H9 (cell line): ENCODE results near the gene SDF2. TPM values are rescaled to one million over a fixed set of nuclear protein-coding genes. Genes with fewer than 3 reads are reported as not detected.
A peak's percentile ranks its signal among the peaks of the same experiment; 100 is the strongest.

Experiments
- DNase-seq: peaks from one replicate; pipeline ENCODE4 v3.0.0-alpha.2; 2017
- H2AFZ ChIP-seq: one replicate; pipeline ENCODE4 v1.6.1; 2013; ENCODE audit warnings: mild to moderate bottlenecking, low read length, control low read depth, moderate library complexity
- H2AK5ac ChIP-seq: 2 replicates; pipeline ENCODE4 v1.6.1; 2013; ENCODE audit warnings: low read length, control low read depth, mixed read lengths; ENCODE audit not compliant: insufficient read length
- H2BK120ac ChIP-seq: one replicate; pipeline ENCODE4 v1.6.1; 2013; ENCODE audit warnings: low read depth, mild to moderate bottlenecking, low read length, control low read depth, inconsistent platforms; ENCODE audit not compliant: poor library complexity, severe bottlenecking
- H2BK12ac ChIP-seq: 2 replicates; pipeline ENCODE4 v1.6.1; 2013; ENCODE audit warnings: low read length, control low read depth, mixed read lengths, low read depth; ENCODE audit not compliant: insufficient read length
- H2BK15ac ChIP-seq: 2 replicates; pipeline ENCODE4 v1.6.1; 2013; ENCODE audit warnings: low read depth, low read length, control low read depth
- H2BK20ac ChIP-seq: one replicate; pipeline ENCODE4 v1.6.1; 2013; ENCODE audit warnings: low read depth, mild to moderate bottlenecking, low read length, control low read depth, inconsistent platforms; ENCODE audit not compliant: poor library complexity, severe bottlenecking
- H2BK5ac ChIP-seq: 2 replicates; pipeline ENCODE4 v1.6.1; 2013; ENCODE audit warnings: low read length, control low read depth, mixed read lengths; ENCODE audit not compliant: insufficient read length
- H3K14ac ChIP-seq: 2 replicates; pipeline ENCODE4 v1.6.1; 2013; ENCODE audit warnings: low read length, control low read depth; ENCODE audit not compliant: insufficient read depth
- H3K18ac ChIP-seq: 2 replicates; pipeline ENCODE4 v1.6.1; 2013; ENCODE audit warnings: low read depth, mild to moderate bottlenecking, mixed read lengths, low read length, control low read depth; ENCODE audit not compliant: insufficient read length
- H3K23ac ChIP-seq: 2 replicates; pipeline ENCODE4 v1.6.1; 2013; ENCODE audit warnings: low read length, control low read depth, mixed read lengths, low read depth; ENCODE audit not compliant: insufficient read length
- H3K23me2 ChIP-seq: 2 replicates; pipeline ENCODE4 v1.6.1; 2013; ENCODE audit warnings: low read depth, mild to moderate bottlenecking, mixed read lengths, low read length, control low read depth; ENCODE audit not compliant: insufficient read length, poor library complexity, severe bottlenecking
- H3K27ac ChIP-seq: 2 replicates; pipeline ENCODE4 v1.5.1; 2013; ENCODE audit warnings: low read length, control low read depth, mixed read lengths, low read depth; ENCODE audit not compliant: insufficient read length
- H3K27me3 ChIP-seq: 2 replicates; pipeline ENCODE4 v1.6.1; 2013; ENCODE audit warnings: low read length, control low read depth, inconsistent platforms; ENCODE audit not compliant: insufficient read depth
- H3K4ac ChIP-seq: 2 replicates; pipeline ENCODE4 v1.6.1; 2013; ENCODE audit warnings: low read depth, mild to moderate bottlenecking, control low read depth, inconsistent platforms, low read length, moderate library complexity
- H3K4me1 ChIP-seq: 2 replicates; pipeline ENCODE4 v1.6.1; 2013; ENCODE audit warnings: low read length, control low read depth, inconsistent platforms; ENCODE audit not compliant: insufficient read depth
- H3K4me2 ChIP-seq: 2 replicates; pipeline ENCODE4 v1.6.1; 2013; ENCODE audit warnings: low read length, control low read depth, mixed read lengths; ENCODE audit not compliant: insufficient read length, insufficient read depth
- H3K56ac ChIP-seq: 2 replicates; pipeline ENCODE4 v1.6.1; 2013; ENCODE audit warnings: low read depth, mild to moderate bottlenecking, mixed read lengths, low read length, control low read depth; ENCODE audit not compliant: insufficient read length
- H3K79me1 ChIP-seq: 2 replicates; pipeline ENCODE4 v1.6.1; 2013; ENCODE audit warnings: low read depth, mild to moderate bottlenecking, moderate library complexity, low read length, control low read depth, inconsistent platforms; ENCODE audit not compliant: insufficient read depth, poor library complexity, severe bottlenecking
- H3K79me2 ChIP-seq: 2 replicates; pipeline ENCODE4 v1.6.1; 2013; ENCODE audit warnings: low read length, control low read depth, inconsistent platforms; ENCODE audit not compliant: insufficient read depth
- H3K9ac ChIP-seq: 2 replicates; pipeline ENCODE4 v1.6.1; 2013; ENCODE audit warnings: low read length, control low read depth, mixed read lengths; ENCODE audit not compliant: insufficient read length; ENCODE audit errors: extremely low read depth
- H3K9me3 ChIP-seq: one replicate; pipeline ENCODE4 v1.6.1; 2013; ENCODE audit warnings: low read depth, low read length, inconsistent platforms; ENCODE audit not compliant: control insufficient read depth
- H3T11ph ChIP-seq: one replicate; pipeline ENCODE4 v1.6.1; 2013; ENCODE audit warnings: mild to moderate bottlenecking, low read length, control low read depth, inconsistent platforms
- H4K20me1 ChIP-seq: one replicate; pipeline ENCODE4 v1.6.1; 2013; ENCODE audit not compliant: control insufficient read depth, insufficient read length, insufficient read depth
- H4K5ac ChIP-seq: 2 replicates; pipeline ENCODE4 v1.6.1; 2013; ENCODE audit warnings: low read depth, mild to moderate bottlenecking, mixed read lengths, low read length, control low read depth; ENCODE audit not compliant: insufficient read length
- H4K8ac ChIP-seq: replicated peaks from 2 replicates; pipeline ENCODE4 v1.6.1; 2013; ENCODE audit warnings: low read length, control low read depth, mixed read lengths, low read depth; ENCODE audit not compliant: insufficient read length
- H4K91ac ChIP-seq: 2 replicates; pipeline ENCODE4 v1.6.1; 2013; ENCODE audit warnings: low read depth, mild to moderate bottlenecking, moderate library complexity, mixed read lengths, low read length, control low read depth; ENCODE audit not compliant: insufficient read length
- H3K27ac Mint-ChIP-seq, 3 experiments: 2 replicates in 2 of 3; 3 replicates in 1 of 3; pipeline ENCODE4 v1.8.0; 2020 to 2021; ENCODE audit warnings: mixed read lengths in 3 of 3, mild to moderate bottlenecking in 1 of 3, moderate library complexity in 1 of 3
- H3K27me3 Mint-ChIP-seq: 2 replicates; pipeline ENCODE4 v1.8.0; 2021; ENCODE audit warnings: low read depth, mild to moderate bottlenecking, moderate library complexity, mixed read lengths
- H3K36me3 Mint-ChIP-seq, 3 experiments: 2 replicates in 2 of 3; 3 replicates in 1 of 3; pipeline ENCODE4 v1.8.0; 2020 to 2021; ENCODE audit warnings: low read depth in 3 of 3, mixed read lengths in 3 of 3; ENCODE audit not compliant: insufficient read depth in 1 of 3
- H3K4me1 Mint-ChIP-seq, 2 experiments: 2 replicates each; pipeline ENCODE4 v1.8.0; 2020; ENCODE audit warnings: mixed read lengths in 2 of 2
- H3K4me3 Mint-ChIP-seq, 2 experiments: 2 replicates in 1 of 2; 3 replicates in 1 of 2; pipeline ENCODE4 v1.8.0; 2020 to 2021; ENCODE audit warnings: mild to moderate bottlenecking in 2 of 2, mixed read lengths in 2 of 2, moderate library complexity in 1 of 2
- H3K9me3 Mint-ChIP-seq, 2 experiments: 2 replicates in 1 of 2; 3 replicates in 1 of 2; pipeline ENCODE4 v1.8.0; 2020; ENCODE audit warnings: mild to moderate bottlenecking in 2 of 2, mixed read lengths in 2 of 2, moderate library complexity in 1 of 2
- CTCF ChIP-seq: fragments of 200-600 bp; sonication (generic); conservative IDR thresholded peaks from 3 replicates; pipeline ENCODE4 v1.8.0; 2021; ENCODE audit warnings: antibody characterized with exemption, mild to moderate bottlenecking
- WGBS: extraction: QIAGEN DNeasy Blood & Tissue Kit; methylation state at CpG from one replicate; pipeline ENCODE4 v1.1.7; 2013; ENCODE audit warnings: missing lambda C conversion rate, low lambda C conversion rate, mixed read lengths; ENCODE audit not compliant: insufficient read length; ENCODE audit errors: extremely low coverage; 5-methylcytosine and 5-hydroxymethylcytosine counted together
- total RNA-seq: library from RNA; stranded (reverse); gene quantifications from 2 replicates; pipeline ENCODE4 v1.2.1, GENCODE V29; 2021

Gene SDF2
- total RNA-seq, 1 experiment from 2014 or later = 40.2 TPM

GRCh38 chr17:28707339-28707720 lies 45.6 kb upstream of the SDF2 start:
- no peak overlapping the region for H2AK5ac ChIP-seq
- Mint-ChIP-seq H3K9me3 (no peaks in the 10 kb centered on the region), H3K27me3 (no peaks in the 10 kb centered on the region), H3K4me3 (no peak overlapping the region), H3K4me1 (peaks cover 35 to 45% of the 10 kb centered on the region in 2 experiments), H3K27ac (peak overlapping the region in 2 of 3 experiments; percentile 29 to 55; a peak in 3 of 7 replicates), H3K36me3 (peaks cover 8 to 37% (median 25%) of the 10 kb centered on the region in 3 experiments; a peak in 6 of 7 replicates)
- no peak overlapping the region for H3T11ph ChIP-seq
- no peaks in the 10 kb centered on the region for H3K79me1 ChIP-seq
- no peak overlapping the region for H4K91ac ChIP-seq
- no peak overlapping the region for H2BK12ac ChIP-seq
- no peak overlapping the region for H3K9ac ChIP-seq
- no peak overlapping the region for H4K5ac ChIP-seq
- no peak overlapping the region for H3K14ac ChIP-seq
- no peak overlapping the region for H4K8ac ChIP-seq
- no peak overlapping the region for H3K18ac ChIP-seq
- H3K79me2 ChIP-seq = no peaks in the 10 kb centered on the region
- H2BK5ac ChIP-seq = no peak overlapping the region
- H3K27me3 ChIP-seq = no peaks in the 10 kb centered on the region
- H3K4me1 ChIP-seq = no peaks in the 10 kb centered on the region; the same call in 1 of the 2 replicates
- H2BK15ac ChIP-seq = no peak overlapping the region
- H3K23ac ChIP-seq = no peak overlapping the region
- no peaks in the 10 kb centered on the region for H3K9me3 ChIP-seq
- H2BK120ac ChIP-seq = no peak overlapping the region
- no peak overlapping the region for H3K4me2 ChIP-seq
- H2AFZ ChIP-seq = no peak overlapping the region
- DNase-seq = no peak
- WGBS = no CpG with 5 or more reads among the region's 2 CpGs
- no peak overlapping the region for H2BK20ac ChIP-seq
- H3K56ac ChIP-seq = no peak overlapping the region
- H4K20me1 ChIP-seq = peaks cover 4% of the 10 kb centered on the region
- no peak overlapping the region for H3K4ac ChIP-seq
- H3K23me2 ChIP-seq = peaks cover 14% of the 10 kb centered on the region
- H3K27ac ChIP-seq = no peak overlapping the region
- no peak for TF ChIP-seq CTCF
